Activated T-cell treated with anti-CD3 and anti-CD28 coated beads, Interleukin-2, amount 50 U/mL, for 48 hours (primary cell): Measurements from ENCODE around the gene MYO9B.

Experiments used
- DNase-seq, 2 experiments: peaks; one replicate each; pipeline ENCODE4 v3.0.0-alpha.2; 2020

MYO9B gene, protein sequence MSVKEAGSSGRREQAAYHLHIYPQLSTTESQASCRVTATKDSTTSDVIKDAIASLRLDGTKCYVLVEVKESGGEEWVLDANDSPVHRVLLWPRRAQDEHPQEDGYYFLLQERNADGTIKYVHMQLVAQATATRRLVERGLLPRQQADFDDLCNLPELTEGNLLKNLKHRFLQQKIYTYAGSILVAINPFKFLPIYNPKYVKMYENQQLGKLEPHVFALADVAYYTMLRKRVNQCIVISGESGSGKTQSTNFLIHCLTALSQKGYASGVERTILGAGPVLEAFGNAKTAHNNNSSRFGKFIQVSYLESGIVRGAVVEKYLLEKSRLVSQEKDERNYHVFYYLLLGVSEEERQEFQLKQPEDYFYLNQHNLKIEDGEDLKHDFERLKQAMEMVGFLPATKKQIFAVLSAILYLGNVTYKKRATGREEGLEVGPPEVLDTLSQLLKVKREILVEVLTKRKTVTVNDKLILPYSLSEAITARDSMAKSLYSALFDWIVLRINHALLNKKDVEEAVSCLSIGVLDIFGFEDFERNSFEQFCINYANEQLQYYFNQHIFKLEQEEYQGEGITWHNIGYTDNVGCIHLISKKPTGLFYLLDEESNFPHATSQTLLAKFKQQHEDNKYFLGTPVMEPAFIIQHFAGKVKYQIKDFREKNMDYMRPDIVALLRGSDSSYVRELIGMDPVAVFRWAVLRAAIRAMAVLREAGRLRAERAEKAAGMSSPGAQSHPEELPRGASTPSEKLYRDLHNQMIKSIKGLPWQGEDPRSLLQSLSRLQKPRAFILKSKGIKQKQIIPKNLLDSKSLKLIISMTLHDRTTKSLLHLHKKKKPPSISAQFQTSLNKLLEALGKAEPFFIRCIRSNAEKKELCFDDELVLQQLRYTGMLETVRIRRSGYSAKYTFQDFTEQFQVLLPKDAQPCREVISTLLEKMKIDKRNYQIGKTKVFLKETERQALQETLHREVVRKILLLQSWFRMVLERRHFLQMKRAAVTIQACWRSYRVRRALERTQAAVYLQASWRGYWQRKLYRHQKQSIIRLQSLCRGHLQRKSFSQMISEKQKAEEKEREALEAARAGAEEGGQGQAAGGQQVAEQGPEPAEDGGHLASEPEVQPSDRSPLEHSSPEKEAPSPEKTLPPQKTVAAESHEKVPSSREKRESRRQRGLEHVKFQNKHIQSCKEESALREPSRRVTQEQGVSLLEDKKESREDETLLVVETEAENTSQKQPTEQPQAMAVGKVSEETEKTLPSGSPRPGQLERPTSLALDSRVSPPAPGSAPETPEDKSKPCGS (N-terminal part only)

DNA sequence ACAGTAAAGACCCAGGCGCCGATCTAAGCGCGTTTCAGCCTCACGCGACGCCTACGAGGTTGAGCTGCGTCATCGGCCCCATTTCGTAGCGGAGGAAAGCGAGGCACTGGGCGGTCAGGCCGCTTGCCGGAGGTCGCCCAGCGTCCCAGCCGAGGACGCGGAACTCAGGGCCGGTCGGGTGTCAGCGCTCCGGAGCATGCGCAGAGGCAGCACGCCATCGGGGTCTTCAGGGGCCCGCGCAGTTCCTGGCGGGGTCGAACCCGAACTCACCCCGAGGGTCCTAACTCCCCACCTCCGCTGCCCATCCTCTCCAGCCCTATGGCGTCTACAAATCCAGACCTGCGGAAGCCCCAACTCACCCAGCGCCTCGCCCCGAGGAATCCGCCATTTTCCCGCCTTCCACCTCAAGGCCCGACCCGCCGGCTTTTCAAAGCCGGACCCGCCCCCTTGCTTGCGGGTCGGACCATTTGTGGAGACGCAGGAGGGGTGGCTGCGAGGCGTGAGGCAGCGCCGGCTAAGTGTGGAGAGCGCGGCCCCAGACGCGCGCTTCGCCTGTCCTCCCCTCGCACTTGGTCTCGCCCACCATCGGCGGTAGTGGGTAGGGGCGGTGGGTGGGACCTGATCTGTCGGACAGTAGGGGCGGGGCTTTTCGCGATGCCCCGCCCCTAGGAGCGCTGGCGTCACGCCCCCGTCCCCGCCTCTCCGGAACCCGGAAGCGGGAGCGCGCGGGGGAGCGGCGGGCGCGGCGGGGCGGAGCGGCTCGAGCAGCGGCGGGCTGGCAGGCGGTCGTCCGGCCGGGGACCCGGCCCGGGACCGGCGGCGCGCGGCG, at the start of gene MYO9B, which contains the start of gene HAUS8:
MYO9B (plus strand) TSS at position 743 of the 829 bp plus-strand sequence. CDS start 25,941 bp downstream, outside the sequence.
HAUS8 (minus strand) TSS at position 418 of the 829 bp plus-strand sequence; CDS start at position 388, 30 bp downstream.
- peak; percentile 99 to 100 for DNase-seq

DNA sequence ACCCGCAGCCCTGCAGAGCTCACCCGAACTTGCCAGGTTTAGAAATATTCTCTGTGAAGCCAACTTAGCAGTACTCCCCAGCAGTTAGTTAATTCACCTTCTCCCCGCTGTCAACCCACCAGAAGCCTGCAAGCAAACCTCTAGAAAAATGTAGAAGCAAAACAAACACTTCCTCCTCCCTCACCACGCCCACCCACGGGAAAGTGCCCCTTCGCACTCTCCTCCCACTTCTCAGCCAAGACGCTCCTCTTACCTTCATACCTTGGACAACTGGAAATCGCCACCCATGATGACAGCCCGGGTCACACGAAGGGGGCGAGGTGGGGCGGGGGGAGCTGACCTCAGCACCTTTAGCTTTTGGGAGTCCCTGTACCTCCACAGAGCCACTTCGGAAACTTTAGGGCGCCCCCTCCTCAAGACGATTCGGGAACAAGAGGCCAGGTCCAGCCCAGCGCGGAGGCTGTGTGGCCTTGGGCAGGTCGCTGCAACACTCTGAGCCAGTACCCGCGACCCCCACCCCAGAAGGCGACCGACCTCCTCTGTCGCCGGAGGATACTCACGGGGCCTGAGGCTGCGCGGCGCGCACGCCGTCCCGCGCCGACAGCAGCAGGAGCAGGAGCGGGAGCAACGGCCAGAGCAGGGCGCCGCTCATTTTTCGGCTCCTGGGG, 49.5 kb upstream of the MYO9B start:
- no peak for DNase-seq

DNA sequence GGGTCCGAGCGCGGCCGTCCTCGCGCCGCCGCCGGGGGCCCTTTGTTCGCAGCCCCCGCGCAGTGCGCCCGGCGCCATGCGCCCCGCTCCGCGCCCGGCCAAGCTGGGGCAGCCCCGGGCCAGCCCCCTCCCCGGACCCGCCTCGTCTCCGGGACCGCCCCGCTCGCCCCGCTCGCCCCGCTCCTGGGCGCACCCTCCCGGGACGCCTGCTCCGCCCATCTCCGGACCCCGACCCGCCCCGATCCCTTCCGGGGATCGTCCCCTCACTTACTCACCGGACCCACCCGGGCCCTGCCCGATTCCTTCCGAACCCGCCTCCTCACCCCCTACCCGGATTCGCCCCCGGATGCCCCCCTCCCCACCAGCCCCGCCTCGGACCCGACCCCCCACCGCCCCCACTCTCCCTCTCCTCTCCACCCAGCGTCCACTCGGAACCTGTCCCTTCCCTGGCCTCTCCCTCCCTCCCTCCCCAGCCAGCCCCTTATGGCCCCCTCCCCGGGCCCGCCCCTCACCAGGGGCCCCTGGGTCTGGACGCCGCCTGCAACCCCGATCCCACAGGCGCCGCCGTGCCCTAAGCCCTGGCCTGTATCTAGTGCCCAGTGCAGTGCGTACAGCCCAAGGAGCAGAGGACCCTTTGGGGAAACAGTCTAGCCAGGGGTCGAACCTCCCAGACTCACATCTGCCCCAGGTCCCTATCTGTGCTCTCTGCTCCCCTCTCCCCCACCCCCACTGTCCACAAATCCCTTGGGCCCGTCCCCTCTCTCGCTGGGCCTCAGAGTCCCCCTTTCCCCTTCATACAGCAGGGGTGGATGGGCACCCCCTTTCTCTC, 48.7 kb upstream of the MYO9B start, which contains the start of gene CPAMD8:
CPAMD8 (minus strand) TSS at position 105 of the 829 bp plus-strand sequence. CDS start 168 bp downstream, outside the sequence.
- no peak for DNase-seq

DNA sequence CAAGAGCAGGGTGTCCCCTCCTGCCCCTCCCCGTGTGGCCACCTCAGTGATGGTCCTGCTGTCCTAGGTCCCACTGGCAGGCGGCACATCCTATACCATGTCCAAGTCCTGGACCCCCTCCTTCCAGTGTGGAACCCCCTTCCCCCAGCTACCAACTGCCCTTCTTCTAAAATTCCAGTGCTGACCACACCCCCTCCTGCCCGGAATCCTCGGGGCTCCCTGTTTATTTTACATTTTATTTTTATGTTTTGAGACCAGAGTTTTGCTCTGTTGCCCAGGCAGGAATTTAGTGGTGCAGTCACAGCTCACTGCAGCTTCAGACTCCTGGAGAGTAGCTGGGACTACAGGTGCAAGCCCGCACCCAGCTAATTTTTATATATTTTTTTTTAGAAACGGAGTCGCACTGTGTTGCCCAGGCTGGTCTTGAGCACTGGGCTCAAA, 48.0 kb upstream of the MYO9B start:
- no peak for DNase-seq

DNA sequence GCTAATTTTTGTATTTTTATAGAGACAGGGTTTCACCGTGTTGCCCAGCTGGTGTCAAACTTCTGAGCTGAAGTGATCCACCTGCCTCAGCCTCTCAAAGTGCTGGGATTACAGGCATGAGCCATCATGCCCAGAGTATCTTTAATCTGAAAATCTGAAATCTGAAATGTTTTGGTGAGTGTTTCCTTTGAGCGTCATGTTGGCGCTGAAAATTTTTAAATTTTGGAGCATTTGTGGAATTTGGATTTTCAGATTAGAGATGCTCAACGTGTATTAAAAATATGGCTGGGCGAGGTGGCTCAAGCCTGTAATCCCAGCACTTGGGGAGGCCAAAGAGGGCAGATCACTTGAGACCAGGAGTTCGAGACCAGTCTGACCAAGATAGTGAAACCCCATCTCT, 43.8 kb upstream of the MYO9B start:
- DNase-seq = no peak

DNA sequence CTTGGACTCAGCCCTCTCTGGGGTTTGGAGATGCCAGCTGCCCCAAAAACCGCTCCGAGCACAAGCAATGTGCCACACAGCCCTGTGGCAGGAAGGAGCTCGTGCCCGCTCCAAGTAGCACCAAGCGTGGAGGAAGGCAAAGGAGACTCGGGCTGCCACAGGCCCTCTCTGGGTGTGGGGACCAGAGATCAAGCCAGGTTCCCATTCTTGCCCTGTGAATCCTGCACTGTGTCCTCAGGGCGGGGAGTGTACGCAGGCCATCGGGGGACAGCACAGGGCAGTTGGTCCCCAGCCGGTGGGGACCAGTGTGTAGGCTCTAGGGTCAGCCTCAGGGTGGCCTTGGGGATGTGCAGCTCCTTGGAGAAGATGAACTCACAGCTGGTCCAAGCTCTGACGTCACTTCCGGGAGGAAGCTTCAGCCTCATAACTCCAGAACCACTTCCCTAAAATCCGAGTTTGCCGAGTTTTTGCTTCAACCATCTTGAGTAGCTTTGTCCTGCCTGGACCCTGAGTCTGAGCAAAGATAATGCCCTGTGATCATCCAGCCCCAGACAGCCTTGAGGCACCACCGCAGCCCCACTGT, 39.6 kb upstream of the MYO9B start:
- no peak for DNase-seq

DNA sequence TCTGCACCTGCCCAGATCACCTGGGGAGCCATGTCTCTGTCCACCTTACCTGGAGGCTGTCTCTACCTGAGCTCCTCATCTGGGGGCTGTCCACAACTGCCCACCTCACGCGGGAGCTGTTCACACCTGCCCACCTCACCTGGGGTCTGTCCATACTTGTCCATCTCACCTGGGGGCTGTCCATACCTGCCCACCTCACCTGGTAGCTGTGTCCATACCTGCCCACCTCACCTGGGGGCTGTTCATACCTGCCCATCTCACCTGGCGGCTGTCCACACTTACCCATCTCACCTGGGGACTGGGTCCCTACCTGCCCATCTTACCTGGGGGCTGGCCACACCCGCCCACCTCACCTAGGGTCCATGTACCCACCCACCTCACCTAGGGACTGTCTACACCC, 38.9 kb upstream of the MYO9B start:
- DNase-seq = no peak

DNA sequence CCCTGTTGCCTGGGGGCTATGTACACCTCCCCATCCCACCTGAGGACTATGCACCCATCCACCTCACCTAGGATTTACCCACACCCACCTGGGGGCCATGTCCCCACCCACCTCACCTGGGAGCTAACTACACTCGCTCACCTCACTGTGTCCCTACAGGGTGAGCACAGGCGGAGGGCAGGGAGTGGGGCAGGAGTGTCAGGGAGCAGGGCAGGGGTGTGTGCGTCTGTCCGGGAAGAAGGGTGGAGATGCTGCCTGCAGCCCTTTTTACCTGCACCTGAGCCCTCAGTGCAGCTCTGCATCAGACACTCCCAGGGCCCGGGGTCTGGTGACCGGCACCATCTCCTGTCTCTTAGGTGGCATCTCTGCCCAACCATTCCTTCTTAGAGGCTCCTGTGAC, 38.4 kb upstream of the MYO9B start:
- DNase-seq = no peak

DNA sequence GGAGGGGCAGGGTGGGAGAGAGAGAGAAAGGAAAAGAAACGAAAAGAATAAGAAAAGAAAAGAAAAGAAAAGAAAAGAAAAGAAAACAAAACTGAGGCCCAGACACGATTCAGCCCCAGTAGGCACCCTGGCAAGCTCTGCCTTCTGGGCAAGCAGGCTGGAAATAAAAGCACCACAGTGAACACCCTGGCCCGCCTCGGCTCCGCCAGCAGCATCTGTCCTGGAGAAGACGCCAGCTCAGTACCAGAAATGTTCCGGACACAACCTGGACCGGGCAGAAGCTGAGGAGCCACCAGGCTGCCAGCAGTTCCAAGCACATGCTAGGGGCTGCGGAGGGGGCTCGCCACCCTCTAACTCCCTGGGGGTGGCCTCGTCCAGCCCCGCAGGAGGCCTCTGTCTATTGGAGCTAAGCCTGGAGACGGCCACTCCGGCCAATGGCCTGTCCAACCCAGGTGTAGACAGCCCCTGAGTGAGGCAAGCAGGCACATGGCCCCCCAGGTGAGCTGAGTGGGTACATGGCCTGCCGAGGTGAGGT, 37.5 kb upstream of the MYO9B start:
- no peak for DNase-seq

DNA sequence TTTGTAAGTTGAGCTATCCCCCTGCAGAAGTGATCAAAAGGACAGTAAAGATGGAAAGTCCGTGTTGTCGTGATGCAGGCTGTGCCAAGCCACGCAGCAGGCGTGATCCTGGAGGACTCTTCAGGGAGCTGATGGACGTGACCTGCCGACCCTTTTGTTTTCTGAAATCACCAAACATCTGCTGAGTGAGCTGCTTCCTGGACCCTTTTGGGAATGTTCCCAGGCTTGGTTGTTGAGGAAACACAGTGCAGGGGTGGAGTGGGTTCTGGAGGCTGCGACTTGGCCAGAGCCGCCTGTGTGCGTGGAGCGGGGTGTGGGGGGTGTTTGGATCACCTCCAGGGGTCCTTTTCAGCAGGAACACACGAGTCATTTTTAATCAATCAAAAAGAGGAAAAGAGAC, 33.6 kb upstream of the MYO9B start:
- DNase-seq = no peak

DNA sequence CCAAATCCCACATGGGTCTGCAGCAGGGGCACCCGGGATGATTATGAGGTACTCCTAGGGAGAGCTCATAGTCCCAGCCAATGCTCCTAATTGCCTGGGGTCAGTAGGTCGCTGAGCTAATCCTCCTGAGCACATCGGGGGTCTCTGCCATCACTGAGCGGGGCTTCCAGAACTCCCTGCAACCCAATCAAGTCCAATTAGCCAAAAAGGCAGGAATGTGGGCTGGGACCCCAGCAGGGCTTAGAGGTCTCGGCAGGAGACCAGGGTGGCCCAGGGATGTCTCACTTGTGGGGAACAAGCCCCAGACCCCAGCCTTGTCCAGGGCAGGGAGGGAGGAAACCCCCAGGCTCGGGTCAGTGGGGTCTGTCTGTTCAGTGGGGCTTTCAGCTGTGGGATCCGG, 31.8 kb upstream of the MYO9B start:
- no peak for DNase-seq

DNA sequence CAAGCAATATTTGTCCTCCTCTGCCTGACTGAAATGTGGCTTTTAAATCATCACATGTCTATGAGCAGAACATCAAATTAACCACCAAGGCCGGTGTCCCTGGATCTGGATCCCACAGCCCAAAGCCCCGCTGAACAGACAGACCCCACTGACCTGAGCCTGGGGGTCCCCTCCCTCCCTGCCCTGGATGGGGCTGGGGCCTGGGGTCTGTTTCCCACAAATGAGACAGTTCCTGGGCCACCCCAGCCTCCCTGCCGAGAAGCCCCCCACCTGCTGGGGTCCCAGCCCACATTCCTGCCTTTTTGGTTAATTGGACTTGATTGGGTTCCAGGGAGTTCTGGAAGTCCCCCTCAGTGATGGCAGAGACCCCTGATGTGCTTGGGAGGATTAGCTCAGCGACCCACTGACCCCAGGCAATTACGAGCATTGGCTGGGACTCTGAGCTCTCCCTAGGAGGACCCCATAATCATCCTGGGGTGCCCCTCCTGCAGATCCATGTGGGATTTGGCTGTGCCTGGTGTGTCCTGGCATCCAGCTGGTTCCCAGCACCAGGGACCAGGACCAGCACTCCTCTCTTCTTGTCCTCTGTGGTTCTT, 29.6 kb upstream of the MYO9B start:
- DNase-seq = no peak

DNA sequence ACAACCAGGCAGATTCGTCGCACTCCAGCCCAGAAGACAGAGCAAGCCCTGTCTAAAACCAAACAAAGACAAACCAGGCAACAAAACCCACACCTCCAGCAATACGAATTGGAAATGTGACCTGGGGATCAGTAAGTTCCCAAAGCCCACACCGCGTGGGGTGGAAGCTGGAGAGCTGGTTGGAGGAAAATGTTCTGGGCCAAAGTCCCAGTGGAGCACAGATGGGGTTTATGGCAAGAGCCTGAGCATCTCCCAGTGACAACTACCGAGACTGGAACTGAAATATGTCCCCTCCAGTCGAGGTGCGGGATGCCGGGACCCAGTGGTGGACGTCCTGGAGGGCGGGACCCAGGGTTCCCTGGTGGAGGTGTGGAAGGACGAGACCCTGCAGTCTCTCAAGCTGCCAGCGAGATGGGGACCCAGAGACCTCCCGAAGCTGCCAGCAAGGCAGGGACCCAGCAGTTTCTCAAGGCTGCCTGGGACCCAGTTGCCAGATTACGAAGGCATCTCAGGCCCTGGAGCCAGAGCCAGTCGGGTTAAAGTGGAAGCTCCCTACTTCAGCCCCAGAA, 26.6 kb upstream of the MYO9B start:
- no peak for DNase-seq

DNA sequence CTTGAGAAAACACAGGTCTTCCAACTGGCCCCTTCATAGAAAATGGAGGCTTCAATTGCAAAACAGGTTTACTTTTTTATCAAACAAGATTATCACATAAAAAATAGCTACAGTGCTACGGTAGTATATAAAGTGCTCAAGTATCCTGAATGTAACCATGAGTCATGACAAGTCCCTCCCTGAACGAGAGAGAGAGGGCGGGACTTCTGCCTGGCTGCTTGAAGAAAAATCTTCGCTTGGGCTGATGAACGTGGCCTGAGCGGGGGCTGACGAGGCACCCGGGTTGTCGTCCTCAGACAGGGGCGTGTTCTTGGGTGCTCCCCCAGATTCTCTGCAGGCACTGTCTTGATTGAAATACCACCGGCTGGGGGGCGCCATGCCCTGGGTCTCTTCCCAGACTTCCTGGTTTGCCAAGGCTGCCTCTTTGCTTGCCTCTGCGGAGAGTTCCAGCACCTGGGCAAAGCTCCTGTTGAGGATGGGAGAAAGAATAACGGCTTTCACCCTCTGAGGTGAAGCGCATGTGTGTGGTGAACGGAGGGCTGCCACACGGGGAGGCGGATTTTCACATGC, 25.8 kb upstream of the MYO9B start:
- no peak for DNase-seq

DNA sequence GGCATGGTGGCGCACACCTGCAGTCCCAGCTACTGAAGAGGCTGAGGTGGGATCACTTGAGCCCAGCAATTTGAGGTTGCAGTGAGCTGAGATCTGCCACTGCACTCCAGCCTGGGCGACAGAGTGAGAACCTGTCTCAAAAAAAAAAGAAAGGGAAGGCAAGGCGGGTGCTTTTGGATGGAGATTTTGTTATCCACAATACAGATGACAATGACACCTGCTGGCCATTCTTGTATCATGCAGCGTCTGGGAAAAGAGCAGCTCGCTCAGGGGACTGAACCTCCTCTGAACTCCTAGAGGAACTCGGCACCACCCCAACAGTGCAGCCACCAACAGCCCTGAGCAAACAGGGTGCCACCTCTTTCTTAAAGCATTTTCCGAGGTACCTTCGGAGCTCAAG, 23.1 kb upstream of the MYO9B start:
- peak; percentile 36 to 37 for DNase-seq

DNA sequence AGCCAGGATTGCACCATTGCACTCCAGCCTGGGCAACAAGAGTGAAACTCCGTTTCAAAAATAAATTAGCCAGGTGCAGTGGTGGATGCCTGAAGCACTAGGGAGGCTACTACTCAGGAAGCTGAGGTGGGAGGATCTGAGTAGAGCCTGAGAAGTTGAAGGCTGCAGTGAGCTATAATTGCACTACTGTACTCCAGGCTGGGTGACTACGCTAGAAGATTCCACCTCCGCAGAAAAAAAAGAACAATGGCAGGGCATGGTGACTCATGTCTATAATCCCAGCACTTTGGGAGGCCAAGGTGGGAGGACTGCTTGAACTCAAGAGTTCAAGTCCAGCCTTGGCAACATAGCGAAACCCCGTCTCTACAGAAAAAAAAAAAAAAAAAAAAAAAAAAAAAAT, 20.8 kb upstream of the MYO9B start:
- DNase-seq = no peak

DNA sequence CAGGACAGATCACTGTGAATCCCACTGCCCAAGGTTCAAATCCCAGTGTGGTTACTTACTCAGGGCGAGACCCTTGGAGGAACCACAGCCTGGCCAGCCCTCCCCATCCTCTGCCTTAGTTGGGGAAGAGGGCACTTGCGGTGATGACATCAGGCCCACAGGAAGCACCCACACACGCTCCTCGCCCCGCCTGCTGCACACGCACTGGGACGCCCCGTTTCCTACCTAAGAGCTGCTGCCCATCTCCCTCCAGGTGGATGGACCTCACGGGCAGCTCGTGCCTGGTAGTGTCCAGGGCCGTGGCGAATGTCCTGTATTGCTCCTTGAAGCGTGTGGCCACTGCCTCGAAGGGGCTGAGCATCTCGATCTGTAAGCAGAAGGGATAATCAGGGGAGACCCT, 19.9 kb upstream of the MYO9B start:
- no peak for DNase-seq

DNA sequence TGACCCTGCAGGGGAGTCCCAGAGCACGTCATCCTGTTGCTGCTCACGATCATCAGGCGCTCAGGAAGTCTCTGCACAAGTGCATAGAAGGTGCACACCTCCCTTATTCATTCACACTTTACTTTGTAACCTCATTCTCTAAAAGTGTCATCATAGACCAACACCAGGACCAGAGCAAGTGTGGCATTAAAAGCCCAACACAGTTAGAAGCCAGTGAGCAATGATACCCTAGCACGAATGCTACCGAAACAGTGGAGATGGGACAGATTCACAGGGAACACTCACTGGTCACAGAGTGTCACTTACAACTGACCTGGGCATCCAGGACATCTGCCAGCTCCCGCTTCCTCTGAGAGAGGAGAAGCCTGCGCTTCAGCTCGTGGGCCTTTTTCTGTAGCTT, 17.3 kb upstream of the MYO9B start:
- DNase-seq = no peak
